IMR-90 (cell line): ENCODE results near the gene C20orf144. TPM values are rescaled to one million over a fixed set of nuclear protein-coding genes. Genes with fewer than 3 reads are reported as not detected.
A peak's percentile ranks its signal among the peaks of the same experiment; 100 is the strongest.

Experiments
- ATAC-seq: fragments of 200-7000 bp; cut with Tn5 transposase; 2 replicates; pipeline ENCODE4 v1.9.1; 2020; ENCODE audit warnings: low read depth, mild to moderate bottlenecking, moderate library complexity
- BruUV-seq: library from RNA; stranded (reverse); fragments of 400-500 nt; replicated peaks from 2 replicates; lab custom pipeline; 2021; lab: Mats Ljungman, UMichigan
- CTCF ChIA-PET: fragments of 300-600 bp; formaldehyde crosslinking; extraction: SDS; loops from one replicate; lab custom pipeline; 2021; ENCODE audit warnings: antibody characterized with exemption; lab: Yijun Ruan, JAX
- POLR2A ChIA-PET: fragments of 300-600 bp; sonication (Branson Sonifier 250); formaldehyde crosslinking; loops from one replicate; lab custom pipeline; 2022; ENCODE audit warnings: antibody characterized with exemption; ENCODE audit not compliant: unreplicated experiment; lab: Charles Lee
- DNase-seq: peaks from one replicate; pipeline ENCODE4 v3.0.0; 2013
- H2AFZ ChIP-seq: replicated peaks from 2 replicates; pipeline ENCODE3; 2013; ENCODE audit warnings: low read length, mild to moderate bottlenecking; ENCODE audit not compliant: poor library complexity
- H2AK5ac ChIP-seq: 2 replicates; pipeline ENCODE4 v1.6.1; 2013; ENCODE audit warnings: low read depth, low read length, inconsistent platforms
- H2AK9ac ChIP-seq: replicated peaks from 2 replicates; pipeline ENCODE3; 2013; ENCODE audit warnings: mild to moderate bottlenecking, low read depth, low read length, moderate library complexity; ENCODE audit not compliant: poor library complexity
- H2BK120ac ChIP-seq: 2 replicates; pipeline ENCODE4 v1.6.1; 2013; ENCODE audit warnings: low read depth, low read length, inconsistent platforms
- H2BK15ac ChIP-seq: 3 replicates; pipeline ENCODE4 v1.6.1; 2013; ENCODE audit warnings: low read depth, low read length, inconsistent platforms
- H2BK20ac ChIP-seq: 2 replicates; pipeline ENCODE4 v1.6.1; 2013; ENCODE audit warnings: low read depth, mild to moderate bottlenecking, inconsistent platforms, low read length, moderate library complexity
- H2BK5ac ChIP-seq: 2 replicates; pipeline ENCODE4 v1.6.1; 2013; ENCODE audit warnings: mild to moderate bottlenecking, low read depth, low read length, inconsistent platforms; ENCODE audit not compliant: poor library complexity, severe bottlenecking
- H3K14ac ChIP-seq: replicated peaks from 2 replicates; pipeline ENCODE4 v1.6.1; 2013; ENCODE audit warnings: low read depth, low read length, inconsistent platforms
- H3K18ac ChIP-seq: 2 replicates; pipeline ENCODE4 v1.6.1; 2013; ENCODE audit warnings: low read depth, low read length, control low read depth
- H3K23ac ChIP-seq: 2 replicates; pipeline ENCODE4 v1.6.1; 2013; ENCODE audit warnings: low read depth, low read length, inconsistent platforms
- H3K27ac ChIP-seq: 2 replicates; pipeline ENCODE4 v1.5.1; 2013; ENCODE audit warnings: mild to moderate bottlenecking, control low read depth, low read length; ENCODE audit not compliant: insufficient read depth
- H3K27me3 ChIP-seq: 2 replicates; pipeline ENCODE4 v1.6.1; 2013; ENCODE audit warnings: low read length; ENCODE audit not compliant: control insufficient read depth, insufficient read depth
- H3K36me3 ChIP-seq: 2 replicates; pipeline ENCODE4 v1.6.1; 2013; ENCODE audit warnings: low read length, mixed read lengths; ENCODE audit not compliant: control insufficient read depth, insufficient read depth
- H3K4ac ChIP-seq: 2 replicates; pipeline ENCODE4 v1.6.1; 2013; ENCODE audit warnings: low read depth, low read length, inconsistent platforms
- H3K4me1 ChIP-seq: 2 replicates; pipeline ENCODE4 v1.6.1; 2013; ENCODE audit warnings: low read length, mixed read lengths; ENCODE audit not compliant: control insufficient read depth, insufficient read depth
- H3K4me2 ChIP-seq: 2 replicates; pipeline ENCODE4 v1.6.1; 2013; ENCODE audit warnings: low read depth, mild to moderate bottlenecking, control low read depth, low read length, moderate library complexity
- H3K4me3 ChIP-seq: 2 replicates; pipeline ENCODE4 v1.5.1; 2013; ENCODE audit warnings: low read depth, mild to moderate bottlenecking, control low read depth, low read length, moderate library complexity; ENCODE audit not compliant: insufficient read depth
- H3K56ac ChIP-seq: 2 replicates; pipeline ENCODE4 v1.6.1; 2013; ENCODE audit warnings: low read length, inconsistent platforms; ENCODE audit not compliant: insufficient read depth; ENCODE audit errors: extremely low read depth
- H3K79me1 ChIP-seq, 2 experiments: 2 replicates each; pipeline ENCODE4 v1.6.1; 2013; ENCODE audit warnings: low read length in 2 of 2, inconsistent platforms in 1 of 2, low read depth in 1 of 2
- H3K9ac ChIP-seq: 2 replicates; pipeline ENCODE4 v1.6.1; 2013; ENCODE audit warnings: low read depth, low read length, control low read depth
- H3K9me1 ChIP-seq: 2 replicates; pipeline ENCODE4 v1.6.1; 2013; ENCODE audit warnings: low read length, inconsistent platforms; ENCODE audit not compliant: insufficient read depth
- H3K9me3 ChIP-seq: 2 replicates; pipeline ENCODE4 v1.6.1; 2013; ENCODE audit warnings: low read length; ENCODE audit not compliant: control insufficient read depth, insufficient read depth
- H4K20me1 ChIP-seq: 2 replicates; pipeline ENCODE4 v1.6.1; 2013; ENCODE audit warnings: low read length, inconsistent platforms; ENCODE audit not compliant: insufficient read depth
- H4K5ac ChIP-seq: 2 replicates; pipeline ENCODE4 v1.6.1; 2013; ENCODE audit warnings: mild to moderate bottlenecking, low read depth, low read length, control low read depth
- H4K8ac ChIP-seq, 2 experiments: 2 replicates each; pipeline ENCODE4 v1.6.1; 2013; ENCODE audit warnings: low read depth in 2 of 2, low read length in 2 of 2, control low read depth in 1 of 2, inconsistent platforms in 1 of 2
- H4K91ac ChIP-seq: 2 replicates; pipeline ENCODE4 v1.6.1; 2013; ENCODE audit warnings: low read depth, low read length, inconsistent platforms; ENCODE audit not compliant: insufficient read depth
- BHLHE40 ChIP-seq: fragments of 150-350 bp; IDR thresholded peaks from 2 replicates; pipeline ENCODE4 v1.6.1; 2016; ENCODE audit warnings: mild to moderate bottlenecking, low read depth, low read length
- CEBPB ChIP-seq: IDR thresholded peaks from 2 replicates; pipeline ENCODE4 v1.6.1; 2012; ENCODE audit warnings: low read depth, low read length, improper control_type of control experiment
- MAZ ChIP-seq: IDR thresholded peaks from 2 replicates; pipeline ENCODE4 v1.6.1; 2012; ENCODE audit warnings: low read depth, mild to moderate bottlenecking, low read length, improper control_type of control experiment, moderate library complexity, borderline replicate concordance
- MXI1 ChIP-seq: IDR thresholded peaks from 2 replicates; pipeline ENCODE4 v1.6.1; 2012; ENCODE audit warnings: low read depth, mild to moderate bottlenecking, low read length, moderate library complexity, borderline replicate concordance
- POLR2A ChIP-seq: IDR thresholded peaks from 2 replicates; pipeline ENCODE4 v1.6.1; 2012; ENCODE audit warnings: mild to moderate bottlenecking, low read depth, low read length
- WGBS, 2 experiments: methylation state at CpG; one replicate each; pipeline versions ENCODE4 v1.1.5 to v1.1.7; 2013; ENCODE audit warnings: missing lambda C conversion rate in 2 of 2; ENCODE audit not compliant: insufficient read length in 1 of 2; ENCODE audit errors: extremely low coverage in 2 of 2; 5-methylcytosine and 5-hydroxymethylcytosine counted together
- dilution Hi-C: fragments of 300-500 bp; cut with HindIII; formaldehyde crosslinking; loops from one replicate; pipeline ENCODE4 v1.14.3; 2018; ENCODE audit warnings: low sequenced_read_pairs; ENCODE audit not compliant: unreplicated experiment
- in situ Hi-C: fragments of 300-500 bp; cut with MboI; formaldehyde crosslinking; loops from 3 replicates; pipeline ENCODE4 v1.14.3; 2019; ENCODE audit warnings: low sequenced_read_pairs, inconsistent platforms, mixed read lengths
- intact Hi-C: fragments of 100-400 bp; cut with micrococcal nuclease; formaldehyde crosslinking; loops from 2 replicates; pipeline ENCODE4 v1.10.0; 2022
- polyA plus RNA-seq, 3 experiments: library from polyadenylated mRNA; depleted of rRNA; stranded (reverse); fragments of >200 nt; gene quantifications; 2 replicates each; pipeline ENCODE4 v1.2.3, GENCODE V29; 2012; ENCODE audit warnings: low replicate concordance in 1 of 3
- total RNA-seq: library from RNA; depleted of rRNA; stranded (reverse); fragments of >200 nt; gene quantifications from 2 replicates; pipeline ENCODE4 v1.2.3, GENCODE V29; 2012
- TF ChIP-seq, protein P1 (sequence below): conservative IDR thresholded peaks from 2 replicates; pipeline ENCODE4 v1.5.1; 2012; ENCODE audit warnings: mild to moderate bottlenecking, low read depth, low read length, improper control_type of control experiment
- TF ChIP-seq, protein P2 (sequence below): fragments of 150-350 bp; IDR thresholded peaks from 2 replicates; pipeline ENCODE4 v1.6.1; 2016; ENCODE audit warnings: low read depth, mild to moderate bottlenecking, low read length, moderate library complexity, borderline replicate concordance

The C20orf144 gene
- total and polyA plus RNA-seq, 2 of the 4 experiments (the other 2 are of a cell fraction): under 0.01 to 0.19 TPM

DNA sequence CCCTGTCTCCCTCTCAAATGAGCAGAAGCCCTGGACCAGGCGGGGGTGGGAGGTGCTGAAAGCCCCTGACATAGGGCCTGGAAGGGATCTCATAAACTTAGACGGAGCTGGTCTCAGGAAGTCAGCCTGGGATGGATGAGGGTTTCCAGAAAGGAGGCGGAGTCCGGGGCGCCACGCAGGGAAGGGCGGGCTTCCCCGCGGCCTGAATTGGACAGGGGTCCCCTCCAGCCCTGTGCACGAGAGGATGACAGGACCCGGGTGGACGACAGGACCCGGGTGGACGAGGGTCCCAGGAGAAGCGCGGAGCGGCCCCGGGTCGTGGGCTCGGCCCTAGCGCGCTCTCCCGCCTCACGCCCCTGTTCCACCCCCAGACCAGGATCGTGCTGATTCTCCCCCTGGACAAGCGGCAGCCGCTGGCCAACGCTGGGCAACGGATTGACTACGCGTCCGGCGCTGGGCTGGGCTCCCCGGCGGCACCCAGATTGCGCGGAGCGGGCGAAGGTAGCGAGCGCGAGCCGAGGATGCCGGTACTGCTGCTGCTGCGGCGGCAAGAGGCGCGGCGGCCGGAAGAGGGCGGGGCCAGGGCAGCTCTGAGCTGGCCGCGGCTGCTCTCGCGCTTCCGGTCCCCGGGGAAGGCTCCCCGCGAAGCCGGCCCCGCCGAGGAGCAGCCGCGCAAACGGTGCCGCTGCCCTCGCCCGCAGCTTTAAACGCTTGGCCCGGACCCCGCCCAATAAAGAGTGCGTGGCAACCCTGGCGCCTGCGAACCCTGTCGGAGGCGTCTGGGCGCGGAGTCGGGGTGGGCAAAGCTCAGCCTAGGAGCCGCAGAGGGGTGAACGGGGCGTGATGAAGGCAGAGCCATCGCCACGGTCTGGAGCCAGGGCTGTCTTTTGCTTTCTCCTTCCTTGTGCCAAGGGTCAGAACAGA, 1.3 kb downstream of the C20orf144 start:
- peak overlapping the region; percentile 96 for H2AFZ ChIP-seq
- in situ Hi-C loops: no loop called here
- peak overlapping the region; percentile 93 for H2AK5ac ChIP-seq
- WGBS, 2 experiments: 3% methylated on average over 6 of the region's 84 CpGs; no CpG with 5 or more reads in 1 of the 2 experiments
- peak overlapping the region; percentile 90 to 99 for H4K8ac ChIP-seq
- no peaks in the 10 kb centered on the region for H3K27me3 ChIP-seq
- H3K27ac ChIP-seq: peak overlapping the region; percentile 93
- H2AK9ac ChIP-seq: peak overlapping the region; percentile 98
- peak overlapping the region; percentile 96 for H3K4me2 ChIP-seq
- peaks cover 9 to 50% of the 10 kb centered on the region in 2 experiments; a peak in 3 of 4 replicates for H3K79me1 ChIP-seq
- H3K9me1 ChIP-seq: peaks cover 24% of the 10 kb centered on the region
- DNase-seq (peak; percentile 60), ATAC-seq (peak; percentile 78)
- H3K9ac ChIP-seq: peak overlapping the region; percentile 93
- H3K9me3 ChIP-seq: no peaks in the 10 kb centered on the region
- H3K4me3 ChIP-seq: peak overlapping the region; percentile 79
- peaks cover 7% of the 10 kb centered on the region; the same call in 1 of the 2 replicates for H3K36me3 ChIP-seq
- CTCF ChIA-PET: interaction anchor here (0.7 to 2.2 kb wide), 2 partner anchors 10 to 174 kb away, joined by 3 to 6 read pairs; partner anchors contain the start of gene CBFA2T2
- peak overlapping the region; percentile 90 for H2BK5ac ChIP-seq
- POLR2A ChIA-PET: interaction anchor here (0.6 kb wide), 1 partner anchor 220 kb away, joined by 3 read pairs; no protein-coding TSS in a partner anchor
- dilution Hi-C loops: no loop called here
- peak overlapping the region; percentile 99 for H4K91ac ChIP-seq
- H3K18ac ChIP-seq: peak overlapping the region; percentile 49
- BruUV-seq: no TSS peak
- H4K5ac ChIP-seq: peak overlapping the region; percentile 97
- H3K23ac ChIP-seq: peak overlapping the region; percentile 100
- H2BK20ac ChIP-seq: peak overlapping the region; percentile 78
- intact Hi-C loops: loop anchor here (10.0 kb wide), 1 partner anchor 151 kb away; the partner anchor contains the start of gene CHMP4B
- 0 out of 2 replicates have a peak, but pooled peaks cover 5% of the 10 kb centered on the region for H4K20me1 ChIP-seq
- H3K14ac ChIP-seq: peak overlapping the region; percentile 100
- H3K4me1 ChIP-seq: peaks cover 19% of the 10 kb centered on the region
- peak overlapping the region; percentile 88 for H3K56ac ChIP-seq
- TF ChIP-seq, protein P1, sequence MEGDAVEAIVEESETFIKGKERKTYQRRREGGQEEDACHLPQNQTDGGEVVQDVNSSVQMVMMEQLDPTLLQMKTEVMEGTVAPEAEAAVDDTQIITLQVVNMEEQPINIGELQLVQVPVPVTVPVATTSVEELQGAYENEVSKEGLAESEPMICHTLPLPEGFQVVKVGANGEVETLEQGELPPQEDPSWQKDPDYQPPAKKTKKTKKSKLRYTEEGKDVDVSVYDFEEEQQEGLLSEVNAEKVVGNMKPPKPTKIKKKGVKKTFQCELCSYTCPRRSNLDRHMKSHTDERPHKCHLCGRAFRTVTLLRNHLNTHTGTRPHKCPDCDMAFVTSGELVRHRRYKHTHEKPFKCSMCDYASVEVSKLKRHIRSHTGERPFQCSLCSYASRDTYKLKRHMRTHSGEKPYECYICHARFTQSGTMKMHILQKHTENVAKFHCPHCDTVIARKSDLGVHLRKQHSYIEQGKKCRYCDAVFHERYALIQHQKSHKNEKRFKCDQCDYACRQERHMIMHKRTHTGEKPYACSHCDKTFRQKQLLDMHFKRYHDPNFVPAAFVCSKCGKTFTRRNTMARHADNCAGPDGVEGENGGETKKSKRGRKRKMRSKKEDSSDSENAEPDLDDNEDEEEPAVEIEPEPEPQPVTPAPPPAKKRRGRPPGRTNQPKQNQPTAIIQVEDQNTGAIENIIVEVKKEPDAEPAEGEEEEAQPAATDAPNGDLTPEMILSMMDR: no peak
- TF ChIP-seq BHLHE40 (no peak), MXI1 (0 out of 2 replicates have a peak, but pooled peaks have one; percentile 34), POLR2A (peak; percentile 46), CEBPB (no peak), MAZ (peak; percentile 47; the same call in 1 of the 2 replicates)
- TF ChIP-seq, protein P2, sequence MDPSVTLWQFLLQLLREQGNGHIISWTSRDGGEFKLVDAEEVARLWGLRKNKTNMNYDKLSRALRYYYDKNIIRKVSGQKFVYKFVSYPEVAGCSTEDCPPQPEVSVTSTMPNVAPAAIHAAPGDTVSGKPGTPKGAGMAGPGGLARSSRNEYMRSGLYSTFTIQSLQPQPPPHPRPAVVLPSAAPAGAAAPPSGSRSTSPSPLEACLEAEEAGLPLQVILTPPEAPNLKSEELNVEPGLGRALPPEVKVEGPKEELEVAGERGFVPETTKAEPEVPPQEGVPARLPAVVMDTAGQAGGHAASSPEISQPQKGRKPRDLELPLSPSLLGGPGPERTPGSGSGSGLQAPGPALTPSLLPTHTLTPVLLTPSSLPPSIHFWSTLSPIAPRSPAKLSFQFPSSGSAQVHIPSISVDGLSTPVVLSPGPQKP: no peak
- peak overlapping the region; percentile 92 for H2BK120ac ChIP-seq
- H3K4ac ChIP-seq: peak overlapping the region; percentile 100
- peak overlapping the region; percentile 46; the same call in 1 of the 3 replicates for H2BK15ac ChIP-seq
